H9 (cell line): ENCODE results near the gene INPP5A. TPM values are rescaled to one million over a fixed set of nuclear protein-coding genes. Genes with fewer than 3 reads are reported as not detected.
A peak's percentile ranks its signal among the peaks of the same experiment; 100 is the strongest.

ENCODE experiments used
- DNase-seq: peaks from one replicate; pipeline ENCODE4 v3.0.0-alpha.2; 2017
- H2AFZ ChIP-seq: one replicate; pipeline ENCODE4 v1.6.1; 2013; ENCODE audit warnings: mild to moderate bottlenecking, low read length, control low read depth, moderate library complexity
- H2AK5ac ChIP-seq: 2 replicates; pipeline ENCODE4 v1.6.1; 2013; ENCODE audit warnings: low read length, control low read depth, mixed read lengths; ENCODE audit not compliant: insufficient read length
- H2BK120ac ChIP-seq: one replicate; pipeline ENCODE4 v1.6.1; 2013; ENCODE audit warnings: low read depth, mild to moderate bottlenecking, low read length, control low read depth, inconsistent platforms; ENCODE audit not compliant: poor library complexity, severe bottlenecking
- H2BK12ac ChIP-seq: 2 replicates; pipeline ENCODE4 v1.6.1; 2013; ENCODE audit warnings: low read length, control low read depth, mixed read lengths, low read depth; ENCODE audit not compliant: insufficient read length
- H2BK15ac ChIP-seq: 2 replicates; pipeline ENCODE4 v1.6.1; 2013; ENCODE audit warnings: low read depth, low read length, control low read depth
- H2BK20ac ChIP-seq: one replicate; pipeline ENCODE4 v1.6.1; 2013; ENCODE audit warnings: low read depth, mild to moderate bottlenecking, low read length, control low read depth, inconsistent platforms; ENCODE audit not compliant: poor library complexity, severe bottlenecking
- H2BK5ac ChIP-seq: 2 replicates; pipeline ENCODE4 v1.6.1; 2013; ENCODE audit warnings: low read length, control low read depth, mixed read lengths; ENCODE audit not compliant: insufficient read length
- H3K14ac ChIP-seq: 2 replicates; pipeline ENCODE4 v1.6.1; 2013; ENCODE audit warnings: low read length, control low read depth; ENCODE audit not compliant: insufficient read depth
- H3K18ac ChIP-seq: 2 replicates; pipeline ENCODE4 v1.6.1; 2013; ENCODE audit warnings: low read depth, mild to moderate bottlenecking, mixed read lengths, low read length, control low read depth; ENCODE audit not compliant: insufficient read length
- H3K23ac ChIP-seq: 2 replicates; pipeline ENCODE4 v1.6.1; 2013; ENCODE audit warnings: low read length, control low read depth, mixed read lengths, low read depth; ENCODE audit not compliant: insufficient read length
- H3K23me2 ChIP-seq: 2 replicates; pipeline ENCODE4 v1.6.1; 2013; ENCODE audit warnings: low read depth, mild to moderate bottlenecking, mixed read lengths, low read length, control low read depth; ENCODE audit not compliant: insufficient read length, poor library complexity, severe bottlenecking
- H3K27ac ChIP-seq: 2 replicates; pipeline ENCODE4 v1.5.1; 2013; ENCODE audit warnings: low read length, control low read depth, mixed read lengths, low read depth; ENCODE audit not compliant: insufficient read length
- H3K27me3 ChIP-seq: 2 replicates; pipeline ENCODE4 v1.6.1; 2013; ENCODE audit warnings: low read length, control low read depth, inconsistent platforms; ENCODE audit not compliant: insufficient read depth
- H3K4ac ChIP-seq: 2 replicates; pipeline ENCODE4 v1.6.1; 2013; ENCODE audit warnings: low read depth, mild to moderate bottlenecking, control low read depth, inconsistent platforms, low read length, moderate library complexity
- H3K4me1 ChIP-seq: 2 replicates; pipeline ENCODE4 v1.6.1; 2013; ENCODE audit warnings: low read length, control low read depth, inconsistent platforms; ENCODE audit not compliant: insufficient read depth
- H3K4me2 ChIP-seq: 2 replicates; pipeline ENCODE4 v1.6.1; 2013; ENCODE audit warnings: low read length, control low read depth, mixed read lengths; ENCODE audit not compliant: insufficient read length, insufficient read depth
- H3K56ac ChIP-seq: 2 replicates; pipeline ENCODE4 v1.6.1; 2013; ENCODE audit warnings: low read depth, mild to moderate bottlenecking, mixed read lengths, low read length, control low read depth; ENCODE audit not compliant: insufficient read length
- H3K79me1 ChIP-seq: 2 replicates; pipeline ENCODE4 v1.6.1; 2013; ENCODE audit warnings: low read depth, mild to moderate bottlenecking, moderate library complexity, low read length, control low read depth, inconsistent platforms; ENCODE audit not compliant: insufficient read depth, poor library complexity, severe bottlenecking
- H3K79me2 ChIP-seq: 2 replicates; pipeline ENCODE4 v1.6.1; 2013; ENCODE audit warnings: low read length, control low read depth, inconsistent platforms; ENCODE audit not compliant: insufficient read depth
- H3K9ac ChIP-seq: 2 replicates; pipeline ENCODE4 v1.6.1; 2013; ENCODE audit warnings: low read length, control low read depth, mixed read lengths; ENCODE audit not compliant: insufficient read length; ENCODE audit errors: extremely low read depth
- H3K9me3 ChIP-seq: one replicate; pipeline ENCODE4 v1.6.1; 2013; ENCODE audit warnings: low read depth, low read length, inconsistent platforms; ENCODE audit not compliant: control insufficient read depth
- H3T11ph ChIP-seq: one replicate; pipeline ENCODE4 v1.6.1; 2013; ENCODE audit warnings: mild to moderate bottlenecking, low read length, control low read depth, inconsistent platforms
- H4K20me1 ChIP-seq: one replicate; pipeline ENCODE4 v1.6.1; 2013; ENCODE audit not compliant: control insufficient read depth, insufficient read length, insufficient read depth
- H4K5ac ChIP-seq: 2 replicates; pipeline ENCODE4 v1.6.1; 2013; ENCODE audit warnings: low read depth, mild to moderate bottlenecking, mixed read lengths, low read length, control low read depth; ENCODE audit not compliant: insufficient read length
- H4K8ac ChIP-seq: replicated peaks from 2 replicates; pipeline ENCODE4 v1.6.1; 2013; ENCODE audit warnings: low read length, control low read depth, mixed read lengths, low read depth; ENCODE audit not compliant: insufficient read length
- H4K91ac ChIP-seq: 2 replicates; pipeline ENCODE4 v1.6.1; 2013; ENCODE audit warnings: low read depth, mild to moderate bottlenecking, moderate library complexity, mixed read lengths, low read length, control low read depth; ENCODE audit not compliant: insufficient read length
- H3K27ac Mint-ChIP-seq, 3 experiments: 2 replicates in 2 of 3; 3 replicates in 1 of 3; pipeline ENCODE4 v1.8.0; 2020 to 2021; ENCODE audit warnings: mixed read lengths in 3 of 3, mild to moderate bottlenecking in 1 of 3, moderate library complexity in 1 of 3
- H3K27me3 Mint-ChIP-seq: 2 replicates; pipeline ENCODE4 v1.8.0; 2021; ENCODE audit warnings: low read depth, mild to moderate bottlenecking, moderate library complexity, mixed read lengths
- H3K36me3 Mint-ChIP-seq, 3 experiments: 2 replicates in 2 of 3; 3 replicates in 1 of 3; pipeline ENCODE4 v1.8.0; 2020 to 2021; ENCODE audit warnings: low read depth in 3 of 3, mixed read lengths in 3 of 3; ENCODE audit not compliant: insufficient read depth in 1 of 3
- H3K4me1 Mint-ChIP-seq, 2 experiments: 2 replicates each; pipeline ENCODE4 v1.8.0; 2020; ENCODE audit warnings: mixed read lengths in 2 of 2
- H3K4me3 Mint-ChIP-seq, 2 experiments: 2 replicates in 1 of 2; 3 replicates in 1 of 2; pipeline ENCODE4 v1.8.0; 2020 to 2021; ENCODE audit warnings: mild to moderate bottlenecking in 2 of 2, mixed read lengths in 2 of 2, moderate library complexity in 1 of 2
- H3K9me3 Mint-ChIP-seq, 2 experiments: 2 replicates in 1 of 2; 3 replicates in 1 of 2; pipeline ENCODE4 v1.8.0; 2020; ENCODE audit warnings: mild to moderate bottlenecking in 2 of 2, mixed read lengths in 2 of 2, moderate library complexity in 1 of 2
- CTCF ChIP-seq: fragments of 200-600 bp; sonication (generic); conservative IDR thresholded peaks from 3 replicates; pipeline ENCODE4 v1.8.0; 2021; ENCODE audit warnings: antibody characterized with exemption, mild to moderate bottlenecking
- WGBS: extraction: QIAGEN DNeasy Blood & Tissue Kit; methylation state at CpG from one replicate; pipeline ENCODE4 v1.1.7; 2013; ENCODE audit warnings: missing lambda C conversion rate, low lambda C conversion rate, mixed read lengths; ENCODE audit not compliant: insufficient read length; ENCODE audit errors: extremely low coverage; 5-methylcytosine and 5-hydroxymethylcytosine counted together
- total RNA-seq: library from RNA; stranded (reverse); gene quantifications from 2 replicates; pipeline ENCODE4 v1.2.1, GENCODE V29; 2021

INPP5A gene
- total RNA-seq, 1 experiment from 2014 or later, result 17.7 TPM

- H3K23ac ChIP-seq, result no peak overlapping the region
- H3K9ac ChIP-seq, result no peak overlapping the region
- no peak overlapping the region for H3T11ph ChIP-seq
- Mint-ChIP-seq H3K27ac (peak overlapping the region in 1 of 3 experiments; percentile 82; a peak in 1 of 7 replicates), H3K27me3 (no peaks in the 10 kb centered on the region), H3K4me1 (peaks cover 7 to 8% of the 10 kb centered on the region in 2 experiments; a peak in 3 of 4 replicates), H3K9me3 (no peaks in the 10 kb centered on the region), H3K36me3 (no peaks in the 10 kb centered on the region; a peak in 2 of 7 replicates), H3K4me3 (no peak overlapping the region)
- no peak overlapping the region for H4K91ac ChIP-seq
- no peak overlapping the region for H3K4ac ChIP-seq
- no peak overlapping the region for H2AK5ac ChIP-seq
- no peak overlapping the region for H2BK20ac ChIP-seq
- H2AFZ ChIP-seq, result no peak overlapping the region
- no peak overlapping the region for H3K18ac ChIP-seq
- no peaks in the 10 kb centered on the region for H3K27me3 ChIP-seq
- no peak overlapping the region for H2BK15ac ChIP-seq
- H4K5ac ChIP-seq, result no peak overlapping the region
- TF ChIP-seq CTCF, result no peak
- no peaks in the 10 kb centered on the region for H3K79me2 ChIP-seq
- H3K14ac ChIP-seq, result no peak overlapping the region
- no CpG with 5 or more reads among the region's 19 CpGs for WGBS
- H2BK120ac ChIP-seq, result no peak overlapping the region
- no peak overlapping the region for H3K27ac ChIP-seq
- no peak overlapping the region for H4K8ac ChIP-seq
- no peak overlapping the region for H2BK5ac ChIP-seq
- H3K4me1 ChIP-seq, result no peaks in the 10 kb centered on the region
- no peak overlapping the region for H3K56ac ChIP-seq
- H3K79me1 ChIP-seq, result no peaks in the 10 kb centered on the region
- no peak for DNase-seq
- no peaks in the 10 kb centered on the region for H3K9me3 ChIP-seq
- no peaks in the 10 kb centered on the region for H4K20me1 ChIP-seq
- no peak overlapping the region for H2BK12ac ChIP-seq
- H3K4me2 ChIP-seq, result no peak overlapping the region
- no peaks in the 10 kb centered on the region for H3K23me2 ChIP-seq
Observed at GRCh38 chr10:132726951-132727350, 189.4 kb downstream of the INPP5A start.
